ENCODE results near the gene HSD17B7. TPM values are rescaled to one million over a fixed set of nuclear protein-coding genes. Genes with fewer than 3 reads are reported as not detected.
"Not testable (repeated sequence)": the region's sequence is repeated elsewhere in the genome, so short reads cannot be mapped to it uniquely, and the experiment has no call there.

The HSD17B7 gene
- total RNA-seq, 1 donor: 26.8 TPM

DNA sequence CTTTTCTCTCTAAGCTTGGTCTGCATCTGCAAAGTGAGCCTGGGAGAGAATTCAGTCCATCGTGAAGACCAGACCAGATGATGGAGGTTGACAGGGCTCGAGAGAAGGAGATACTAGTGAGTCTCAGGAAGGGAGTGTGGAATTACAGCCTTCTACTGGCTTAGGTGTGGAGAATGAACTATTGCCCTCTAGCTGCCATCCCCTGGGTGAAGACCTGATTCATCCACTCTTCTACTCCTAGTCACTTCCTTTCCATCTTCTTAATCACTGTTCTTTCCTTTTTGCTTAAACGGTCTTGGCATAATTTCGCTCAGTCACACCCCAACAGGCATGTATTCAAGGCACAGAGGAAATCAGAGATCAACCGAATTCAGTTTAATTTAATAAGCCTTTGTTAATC lies 34.0 kb upstream of the HSD17B7 start:
- no peak for DNase-seq (ENCODE audit: low read depth)
- no peak overlapping the region for H3K4me3 ChIP-seq (ENCODE audit: low read depth, low read length)
- TF ChIP-seq, protein P1, sequence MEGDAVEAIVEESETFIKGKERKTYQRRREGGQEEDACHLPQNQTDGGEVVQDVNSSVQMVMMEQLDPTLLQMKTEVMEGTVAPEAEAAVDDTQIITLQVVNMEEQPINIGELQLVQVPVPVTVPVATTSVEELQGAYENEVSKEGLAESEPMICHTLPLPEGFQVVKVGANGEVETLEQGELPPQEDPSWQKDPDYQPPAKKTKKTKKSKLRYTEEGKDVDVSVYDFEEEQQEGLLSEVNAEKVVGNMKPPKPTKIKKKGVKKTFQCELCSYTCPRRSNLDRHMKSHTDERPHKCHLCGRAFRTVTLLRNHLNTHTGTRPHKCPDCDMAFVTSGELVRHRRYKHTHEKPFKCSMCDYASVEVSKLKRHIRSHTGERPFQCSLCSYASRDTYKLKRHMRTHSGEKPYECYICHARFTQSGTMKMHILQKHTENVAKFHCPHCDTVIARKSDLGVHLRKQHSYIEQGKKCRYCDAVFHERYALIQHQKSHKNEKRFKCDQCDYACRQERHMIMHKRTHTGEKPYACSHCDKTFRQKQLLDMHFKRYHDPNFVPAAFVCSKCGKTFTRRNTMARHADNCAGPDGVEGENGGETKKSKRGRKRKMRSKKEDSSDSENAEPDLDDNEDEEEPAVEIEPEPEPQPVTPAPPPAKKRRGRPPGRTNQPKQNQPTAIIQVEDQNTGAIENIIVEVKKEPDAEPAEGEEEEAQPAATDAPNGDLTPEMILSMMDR (IDR thresholded peaks at IDR 0.05; ENCODE audit: insufficient read depth, low read depth, low read length): no peak

DNA sequence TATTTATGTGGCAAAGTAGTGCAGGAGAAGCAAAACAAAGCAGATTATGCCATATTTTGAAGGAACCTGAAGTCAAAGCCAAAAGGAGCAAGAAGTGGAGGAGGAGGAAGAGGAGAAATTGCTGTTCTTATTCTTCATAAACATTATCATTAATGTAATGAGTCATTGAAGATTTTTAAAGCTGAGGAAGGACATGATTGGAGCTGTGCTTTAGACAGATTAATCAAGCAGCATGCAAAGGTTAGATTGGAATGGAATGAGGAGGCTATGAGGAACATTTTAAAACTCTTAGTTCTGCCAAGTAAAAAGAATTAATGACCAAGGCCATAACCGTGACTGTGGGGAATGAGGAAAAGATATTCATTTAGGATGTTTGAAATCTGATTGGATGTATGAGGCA lies 33.0 kb upstream of the HSD17B7 start:
- TF ChIP-seq, protein P1 (IDR thresholded peaks at IDR 0.05; ENCODE audit: insufficient read depth, low read depth, low read length): no peak
- DNase-seq (ENCODE audit: low read depth): peak; percentile 30
- H3K4me3 ChIP-seq (ENCODE audit: low read depth, low read length): no peak overlapping the region

DNA sequence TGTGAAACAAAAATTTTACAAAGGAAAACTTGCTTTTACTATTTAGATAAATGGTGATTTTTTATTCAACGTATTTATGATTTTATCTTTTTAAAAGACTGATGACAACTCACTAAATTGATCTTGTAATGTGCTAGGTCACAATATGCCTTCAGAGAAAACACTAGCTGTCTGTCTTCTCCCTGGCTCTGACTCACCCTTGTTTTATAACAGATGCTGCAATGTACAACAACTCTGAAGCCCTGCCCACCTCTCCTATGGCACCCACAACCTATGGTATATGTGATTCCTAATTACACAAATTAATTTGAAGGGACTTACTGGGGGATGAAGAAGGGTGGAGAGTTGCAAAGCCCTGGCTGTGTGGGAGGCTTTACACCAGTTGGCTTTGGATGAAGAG lies 24.7 kb upstream of the HSD17B7 start:
- no peak for DNase-seq (ENCODE audit: low read depth)
- TF ChIP-seq, protein P1 (IDR thresholded peaks at IDR 0.05; ENCODE audit: insufficient read depth, low read depth, low read length): no peak
- no peak overlapping the region for H3K4me3 ChIP-seq (ENCODE audit: low read depth, low read length)

DNA sequence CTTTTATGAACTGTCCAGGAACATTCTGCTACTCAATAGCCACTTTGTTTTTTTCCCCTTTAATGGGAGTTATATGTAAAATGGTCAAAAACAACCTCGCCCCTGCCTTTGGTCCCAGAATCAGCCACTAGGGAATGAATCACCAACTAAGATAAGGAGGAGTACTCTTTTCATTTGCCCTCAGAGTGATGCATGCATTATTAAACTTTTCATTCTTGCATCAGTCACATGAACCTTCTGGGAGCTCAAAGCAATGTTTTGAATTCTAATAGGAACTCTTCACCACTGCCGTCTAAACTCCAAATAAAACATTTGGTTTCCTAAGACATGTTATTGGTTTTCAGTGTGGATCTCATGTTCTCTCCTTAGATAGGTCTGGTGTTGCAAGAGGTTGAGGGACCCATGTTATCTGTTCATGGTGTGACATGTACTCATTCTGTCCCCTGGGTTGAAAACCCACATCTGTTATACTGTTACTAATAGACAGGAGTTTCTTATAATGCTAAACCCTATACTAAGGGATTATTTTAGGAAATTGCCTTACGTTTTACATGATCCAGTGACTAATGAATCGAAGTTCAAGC lies 17.8 kb upstream of the HSD17B7 start:
- peak; percentile 87 for DNase-seq (ENCODE audit: low read depth)

DNA sequence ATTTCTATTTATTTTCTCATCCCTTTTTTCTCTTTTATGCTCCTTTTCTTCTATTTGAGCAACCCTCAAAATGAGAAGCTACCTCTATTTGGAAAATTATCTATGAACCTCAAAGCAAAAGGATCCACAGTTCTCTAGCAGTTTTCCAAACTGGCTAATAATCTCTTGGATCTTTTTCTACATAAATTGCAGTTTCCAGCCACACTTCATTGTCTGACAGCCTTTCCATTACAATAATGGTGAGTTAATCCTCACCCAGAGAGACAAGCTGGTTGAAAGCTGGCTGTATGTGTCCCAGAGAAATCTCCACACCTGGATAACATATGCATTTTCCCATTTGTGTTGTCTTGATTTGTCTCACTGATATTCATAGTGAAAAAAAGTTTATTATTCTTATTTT lies 16.5 kb upstream of the HSD17B7 start:
- TF ChIP-seq, protein P1 (IDR thresholded peaks at IDR 0.05; ENCODE audit: insufficient read depth, low read depth, low read length): no peak
- no peak overlapping the region for H3K4me3 ChIP-seq (ENCODE audit: low read depth, low read length)
- no peak for DNase-seq (ENCODE audit: low read depth)

More for the DNA sequence above, 17.8 kb upstream of the HSD17B7 start:
- no peak overlapping the region for H3K4me3 ChIP-seq (ENCODE audit: low read depth, low read length)
- TF ChIP-seq, protein P1 (IDR thresholded peaks at IDR 0.05; ENCODE audit: insufficient read depth, low read depth, low read length): peak; percentile 13

DNA sequence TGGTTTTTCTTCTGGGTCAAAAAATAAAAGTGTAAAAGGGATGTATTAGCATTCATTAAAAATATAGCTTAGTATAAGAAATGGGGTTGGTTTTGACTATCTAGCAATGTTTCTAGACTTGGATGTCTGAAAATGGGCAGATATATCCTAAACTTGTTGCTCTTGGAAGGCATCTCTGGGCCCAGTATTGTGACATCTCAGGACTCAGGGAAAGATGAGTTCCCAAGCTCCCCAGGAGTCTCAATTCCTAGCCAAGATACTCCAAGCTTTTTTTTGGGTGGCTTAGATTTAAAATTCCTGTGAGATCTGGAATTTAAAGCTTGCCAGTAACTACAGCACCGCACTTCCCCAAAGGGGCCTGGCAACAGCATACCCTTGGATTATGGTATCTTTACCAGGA lies 11.5 kb upstream of the HSD17B7 start:
- no peak overlapping the region for H3K4me3 ChIP-seq (ENCODE audit: low read depth, low read length)
- DNase-seq (ENCODE audit: low read depth): no peak
- TF ChIP-seq, protein P1 (IDR thresholded peaks at IDR 0.05; ENCODE audit: insufficient read depth, low read depth, low read length): no peak

DNA sequence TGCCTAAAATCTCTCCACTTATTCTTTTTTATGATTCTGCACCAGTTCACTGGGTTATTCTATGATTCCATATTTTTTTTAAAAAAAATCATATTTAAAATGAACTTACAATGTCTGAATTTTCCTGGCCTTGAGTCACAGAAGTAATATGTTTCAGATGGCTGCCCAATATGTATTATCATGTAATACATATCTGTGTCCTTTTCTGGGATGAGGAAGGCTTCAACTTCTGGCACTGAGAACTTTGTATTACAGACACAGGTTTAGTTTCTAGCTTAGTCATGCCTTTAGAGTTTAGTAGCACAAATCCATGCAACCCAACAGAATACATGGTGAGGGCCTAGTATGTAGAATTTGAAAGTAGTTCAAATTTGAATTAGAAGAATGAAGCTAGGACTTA lies 7.8 kb upstream of the HSD17B7 start:
- DNase-seq (ENCODE audit: low read depth): no peak
- TF ChIP-seq, protein P1 (IDR thresholded peaks at IDR 0.05; ENCODE audit: insufficient read depth, low read depth, low read length): no peak
- no peak overlapping the region for H3K4me3 ChIP-seq (ENCODE audit: low read depth, low read length)

DNA sequence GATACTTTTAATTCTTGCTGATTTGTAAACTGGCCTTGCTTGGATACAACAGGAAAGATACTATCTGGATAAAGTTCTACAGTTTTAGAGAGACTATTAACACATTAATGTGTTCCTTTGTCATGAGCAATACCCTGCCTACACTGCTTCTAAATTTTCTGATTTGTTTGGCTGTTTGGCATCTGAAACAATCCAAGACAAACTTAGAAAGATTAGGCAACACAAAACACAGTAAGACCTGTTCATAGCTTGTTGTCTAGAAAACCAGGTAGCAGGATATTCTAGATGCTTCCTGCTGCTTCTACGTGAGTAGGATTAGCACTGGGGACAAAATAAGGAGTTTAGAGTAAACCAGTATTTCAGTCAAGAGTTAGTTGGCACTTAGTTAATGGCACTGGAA lies 5.6 kb upstream of the HSD17B7 start:
- H3K4me3 ChIP-seq (ENCODE audit: low read depth, low read length); DNase-seq (ENCODE audit: low read depth): not testable (repeated sequence)

DNA sequence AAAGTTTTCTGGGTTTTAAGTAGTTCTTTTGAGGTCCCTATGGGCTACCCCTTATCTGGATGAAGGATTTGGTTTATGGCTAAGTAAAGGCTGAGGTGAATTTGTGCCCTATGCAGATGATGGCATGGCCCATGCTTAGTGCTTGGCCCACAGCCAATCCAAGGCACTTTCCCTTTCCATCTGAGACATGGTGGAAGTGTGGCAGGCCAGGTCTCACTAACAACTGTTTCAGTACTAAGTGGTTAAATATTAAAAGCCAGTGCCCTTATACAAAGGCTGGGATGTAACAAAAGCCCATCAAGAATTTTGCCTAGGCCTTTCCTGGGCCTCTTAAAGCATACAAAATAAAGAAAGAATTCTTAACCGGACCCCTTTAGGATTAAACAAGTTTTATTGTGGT lies 1.7 kb upstream of the HSD17B7 start:
- not testable (repeated sequence) for H3K4me3 ChIP-seq (ENCODE audit: low read depth, low read length); DNase-seq (ENCODE audit: low read depth)

DNA sequence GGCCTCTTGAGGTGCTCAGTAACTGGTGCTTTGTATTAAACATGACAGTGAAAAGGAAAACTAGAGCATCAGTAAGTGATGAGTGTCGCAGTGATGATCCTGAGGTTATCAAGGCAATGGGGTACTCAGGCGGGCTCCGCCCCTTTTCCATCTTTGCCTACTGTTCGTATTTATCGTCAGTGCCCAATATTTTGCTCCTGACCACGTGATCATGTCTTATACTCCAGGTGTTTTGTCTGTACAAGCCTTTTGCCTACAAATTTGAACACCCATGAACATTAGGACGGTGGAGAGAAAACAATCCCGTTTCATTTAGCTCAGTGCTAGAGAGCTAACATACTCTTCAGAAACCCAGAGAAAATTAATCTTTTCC lies 469 bp downstream of the HSD17B7 start:
- peak overlapping the region; percentile 65 for H3K4me3 ChIP-seq (ENCODE audit: low read depth, low read length)
- DNase-seq (ENCODE audit: low read depth): not testable (repeated sequence)

DNA sequence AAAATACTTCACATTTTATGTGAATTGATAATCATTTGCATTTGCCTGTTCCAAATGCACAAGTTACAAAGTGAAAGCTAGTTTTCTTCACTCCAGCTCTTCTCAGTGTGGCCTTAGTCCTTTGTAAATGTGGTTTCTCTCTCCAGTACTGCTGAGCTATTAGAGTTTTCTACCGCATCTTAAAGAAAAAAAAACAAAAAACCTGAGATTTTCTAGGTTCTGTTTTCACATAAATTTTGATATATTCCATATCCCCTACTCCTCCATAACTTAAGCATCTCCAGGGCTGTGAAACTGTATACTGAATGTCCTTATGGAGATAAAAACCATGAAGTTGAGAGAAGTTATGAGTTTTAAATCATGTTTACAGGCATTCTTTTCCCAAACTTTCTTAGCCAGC lies 3.8 kb downstream of the HSD17B7 start:
- H3K4me3 ChIP-seq (ENCODE audit: low read depth, low read length): not testable (repeated sequence)
- peak; percentile 75 for DNase-seq (ENCODE audit: low read depth)
